Heart left ventricle (tissue), 16 donors: ENCODE measurements around the gene SMTNL1. TPM values are rescaled to one million over a fixed set of nuclear protein-coding genes. Genes with fewer than 3 reads are reported as not detected.
A peak's percentile ranks its signal among the peaks of the same experiment; 100 is the strongest.

Experiments
- ATAC-seq, 4 donors: fragments of 200-7000 bp; cut with Tn5 transposase; one replicate each; pipeline ENCODE4 v1.9.1; 2020 to 2022; ENCODE audit warnings: moderate library complexity in 4 of 4, mild to moderate bottlenecking in 3 of 4, moderate number of reproducible peaks in 1 of 4
- DNase-seq, 5 donors: peaks; one replicate each; pipeline ENCODE4 v3.0.0-alpha.2; 2020
- H3K27ac ChIP-seq, 12 donors: fragments of 200-600 bp; sonication (generic) in 4 of 12; one replicate each; pipeline versions ENCODE4 v1.5.0 to v1.8.0; 2016 to 2022; ENCODE audit warnings: mild to moderate bottlenecking in 2 of 12
- H3K27me3 ChIP-seq, 9 donors: fragments of 200-600 bp; sonication (generic) in 2 of 9; one replicate each; pipeline versions ENCODE4 v1.5.1 to v1.8.0; 2016 to 2022; ENCODE audit warnings: mild to moderate bottlenecking in 3 of 9
- H3K36me3 ChIP-seq, 9 donors: fragments of 200-600 bp; sonication (generic) in 2 of 9; one replicate each; pipeline versions ENCODE4 v1.5.0 to v1.8.0; 2018 to 2022; ENCODE audit warnings: mild to moderate bottlenecking in 2 of 9
- H3K4me1 ChIP-seq, 12 donors: fragments of 200-600 bp; sonication (generic) in 4 of 12; one replicate each; pipeline versions ENCODE4 v1.5.0 to v1.8.0; 2016 to 2022; ENCODE audit warnings: mild to moderate bottlenecking in 3 of 12
- H3K4me3 ChIP-seq, 12 donors: fragments of 200-600 bp; sonication (generic) in 4 of 12; one replicate each; pipeline versions ENCODE4 v1.5.0 to v1.8.0; 2017 to 2022; ENCODE audit warnings: mild to moderate bottlenecking in 9 of 12, moderate library complexity in 4 of 12
- H3K9me3 ChIP-seq, 12 donors: fragments of 200-600 bp; sonication (generic) in 4 of 12; one replicate each; pipeline versions ENCODE4 v1.5.0 to v1.8.0; 2016 to 2022; ENCODE audit warnings: mild to moderate bottlenecking in 1 of 12
- CTCF ChIP-seq, 12 donors: fragments of 200-600 bp; sonication (generic) in 4 of 12; IDR thresholded peaks; one replicate each; pipeline versions ENCODE4 v1.5.0 to v1.8.0; 2018 to 2022; ENCODE audit warnings: antibody characterized with exemption in 12 of 12, mild to moderate bottlenecking in 5 of 12
- POLR2A ChIP-seq, 2 donors: fragments of 450-650 bp; IDR thresholded peaks; one replicate each; pipeline ENCODE4 v1.6.1; 2017; ENCODE audit warnings: antibody characterized with exemption in 2 of 2, mild to moderate bottlenecking in 2 of 2, moderate library complexity in 2 of 2
- WGBS, 4 donors: extraction: QIAGEN DNeasy Blood & Tissue Kit in 2 of 4; methylation state at CpG; one replicate each; pipeline versions ENCODE4 v1.1.5 to v1.1.7; 2013 to 2018; 5-methylcytosine and 5-hydroxymethylcytosine counted together
- intact Hi-C, 10 donors: fragments of 100-400 bp; cut with DNase I; formaldehyde crosslinking; loops; one replicate each; pipeline versions ENCODE4 v1.11.1 to v1.14.2; 2022
- polyA plus RNA-seq, 2 donors: library from polyadenylated mRNA; stranded (reverse); fragments of 200-250 nt; gene quantifications; one replicate each; pipeline ENCODE4 v1.2.3, GENCODE V29; 2013
- total RNA-seq, 9 donors: library from RNA; depleted of rRNA in 2 of 9; stranded (reverse); fragments of >200 nt in 2 of 9; fragmentation: NEBNext Ultra II Directional in 3 of 9; extraction: Animal tissue kit (Norgen Biotek cat#: 25700) in 3 of 9; gene quantifications; one replicate each; pipeline versions ENCODE4 v1.1.0 to v1.2.4, GENCODE V29; 2016 to 2023
- donor health status: ischemic (EF 13 %, LVEDD 7.1; RV severe dilation, severe dysfunction).
- donor health status: healthy with polysubstance abuse.
- donor health status: DM: no; HTN: yes; CAD: no.
- donor health status: DM: no; HTN: no; CAD: no.
- donor health status: ischemic (EF 25% LVEDD 6.9; RV normal size, moderate dysfunction).
- donor health status: ischemic (EF 25% LVEDD 5.7; RV mildly dilated, moderate dysfunction).
- donor health status: healthy.
- donor health status: DM: yes; HTN: yes; CAD: no.
- donor health status: ischemic (EF 35%, LVEDD 5.7; RV mildly dilated, moderate dysfunction).
- donor health status: nonischemic (EF 11% LVEDD 7.7; RV severe dilation, severe dysfunction).
- donor health status: DM: yes; HTN: yes; CAD: no.
- donor health status: PGD.
- donor health status: ischemic (EF 29% LVEDD 5.4; RV normal size, mild dysfunction).
- donor health status: nonischemic (EF 23%, LVEDD 6.1; RV moderate dilation, normal function).

Gene SMTNL1
- total and polyA plus RNA-seq, 11 donors: not detected

- Histone ChIP-seq H3K4me1 (peaks cover 5 to 35% (median 20%) of the 10 kb centered on the region in 12 donors), H3K27ac (no peak overlapping the region), H3K36me3 (peaks cover 0 to 15% (median 0%) of the 10 kb centered on the region in 9 donors), H3K27me3 (no peaks in the 10 kb centered on the region), H3K9me3 (no peaks in the 10 kb centered on the region), H3K4me3 (no peak overlapping the region)
- no peak for TF ChIP-seq POLR2A (IDR thresholded peaks at IDR 0.05)
- TF ChIP-seq CTCF (IDR thresholded peaks at IDR 0.05): no peak
- intact Hi-C loops: loop anchor here in 2 of 10 donors (2.0 to 10.0 kb wide), 4 partner anchors 17 to 147 kb away; partner anchors contain the start of genes SLC43A1 (in 1 of the 2), TIMM10 (in 1 of the 2) and YPEL4 (in 1 of the 2)
- ATAC-seq (no peak), DNase-seq (no peak)
- 94 to 97% (median 96%) methylated on average over 15 of the region's 15 CpGs for WGBS, 4 donors
These were observed 39.8 kb upstream of the SMTNL1 start for GRCh38 chr11:57497303-57498247.

- intact Hi-C loops: loop anchor here in 2 of 10 donors (2.0 to 10.0 kb wide), 4 partner anchors 16 to 146 kb away; partner anchors contain the start of genes SLC43A1 (in 1 of the 2), TIMM10 (in 1 of the 2) and YPEL4 (in 1 of the 2)
- no peaks in the 10 kb centered on the region for H3K9me3 ChIP-seq
- no peak for ATAC-seq
- 66 to 86% (median 76%) methylated on average over 6 of the region's 6 CpGs for WGBS, 4 donors
- peaks cover 5 to 35% (median 20%) of the 10 kb centered on the region in 12 donors for H3K4me1 ChIP-seq
- DNase-seq: no peak
- peak overlapping the region in 5 of 12 donors; percentile 53 to 89 (median 81) for H3K27ac ChIP-seq
- peaks cover 0 to 15% (median 0%) of the 10 kb centered on the region in 9 donors for H3K36me3 ChIP-seq
- TF ChIP-seq CTCF (IDR thresholded peaks at IDR 0.05) (no peak), POLR2A (IDR thresholded peaks at IDR 0.05) (no peak)
- H3K4me3 ChIP-seq: no peak overlapping the region
- no peaks in the 10 kb centered on the region for H3K27me3 ChIP-seq
These were observed 38.9 kb upstream of the SMTNL1 start for GRCh38 chr11:57498540-57498939.

GRCh38 chr11:57499413-57499982, 37.9 kb upstream of the SMTNL1 start:
- H3K4me3 ChIP-seq: peak overlapping the region in 10 of 12 donors; percentile 27 to 50 (median 42)
- TF ChIP-seq CTCF (IDR thresholded peaks at IDR 0.05): no peak
- TF ChIP-seq POLR2A (IDR thresholded peaks at IDR 0.05): peak in 1 of 2 donors; percentile 54
- peak overlapping the region; percentile 53 to 89 (median 81) for H3K27ac ChIP-seq
- intact Hi-C loops: loop anchor here in 2 of 10 donors (2.0 to 10.0 kb wide), 4 partner anchors 15 to 145 kb away; partner anchors contain the start of genes SLC43A1 (in 1 of the 2), TIMM10 (in 1 of the 2) and YPEL4 (in 1 of the 2)
- H3K27me3 ChIP-seq: no peaks in the 10 kb centered on the region
- WGBS, 4 donors: 1 to 11% (median 3%) methylated on average over 27 to 35 of the region's 35 CpGs
- DNase-seq (peak; percentile 98 to 99 (median 98)), ATAC-seq (peak; percentile 99 to 100 (median 99))
- peaks cover 0 to 17% (median 0%) of the 10 kb centered on the region in 9 donors for H3K36me3 ChIP-seq
- peaks cover 5 to 35% (median 20%) of the 10 kb centered on the region in 12 donors for H3K4me1 ChIP-seq
- H3K9me3 ChIP-seq: no peaks in the 10 kb centered on the region
